ENCODE results near the gene ZNF182.
"Not testable (repeated sequence)": the region's sequence is repeated elsewhere in the genome, so short reads cannot be mapped to it uniquely, and the experiment has no call there.

ZNF182 gene

DNA sequence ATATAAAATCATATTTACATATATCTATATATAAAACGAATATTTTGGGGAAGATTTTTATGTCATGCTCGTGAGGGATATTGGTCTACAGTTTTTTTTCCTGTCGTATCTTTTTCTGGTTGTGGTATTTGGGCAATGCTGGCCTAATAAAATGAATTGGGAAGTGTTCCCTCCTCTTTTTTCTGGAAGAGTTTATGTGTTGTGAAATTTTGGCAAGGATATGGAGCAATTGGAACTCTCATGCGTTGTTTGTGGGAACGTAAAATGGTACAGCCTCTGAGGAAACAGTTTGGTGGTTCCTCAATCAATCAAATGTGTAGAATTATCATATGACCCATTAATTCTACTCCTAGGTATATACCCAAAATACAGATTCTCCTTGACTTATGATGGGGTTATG is 69.8 kb downstream of the ZNF182 start:
- H3K27me3 ChIP-seq (replicated peaks): no peaks in the 10 kb centered on the region
- H3K36me3 ChIP-seq (replicated peaks): no peaks in the 10 kb centered on the region
- DNase-seq: no peak
- TF ChIP-seq, protein P1, sequence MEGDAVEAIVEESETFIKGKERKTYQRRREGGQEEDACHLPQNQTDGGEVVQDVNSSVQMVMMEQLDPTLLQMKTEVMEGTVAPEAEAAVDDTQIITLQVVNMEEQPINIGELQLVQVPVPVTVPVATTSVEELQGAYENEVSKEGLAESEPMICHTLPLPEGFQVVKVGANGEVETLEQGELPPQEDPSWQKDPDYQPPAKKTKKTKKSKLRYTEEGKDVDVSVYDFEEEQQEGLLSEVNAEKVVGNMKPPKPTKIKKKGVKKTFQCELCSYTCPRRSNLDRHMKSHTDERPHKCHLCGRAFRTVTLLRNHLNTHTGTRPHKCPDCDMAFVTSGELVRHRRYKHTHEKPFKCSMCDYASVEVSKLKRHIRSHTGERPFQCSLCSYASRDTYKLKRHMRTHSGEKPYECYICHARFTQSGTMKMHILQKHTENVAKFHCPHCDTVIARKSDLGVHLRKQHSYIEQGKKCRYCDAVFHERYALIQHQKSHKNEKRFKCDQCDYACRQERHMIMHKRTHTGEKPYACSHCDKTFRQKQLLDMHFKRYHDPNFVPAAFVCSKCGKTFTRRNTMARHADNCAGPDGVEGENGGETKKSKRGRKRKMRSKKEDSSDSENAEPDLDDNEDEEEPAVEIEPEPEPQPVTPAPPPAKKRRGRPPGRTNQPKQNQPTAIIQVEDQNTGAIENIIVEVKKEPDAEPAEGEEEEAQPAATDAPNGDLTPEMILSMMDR (IDR thresholded peaks at IDR 0.05; ENCODE audit: low read depth, low read length, missing control alignments): no peak
- no peak overlapping the region for H3K4me3 ChIP-seq (ENCODE audit: low read depth, low read length)
- in situ Hi-C loops (cut with HindIII; ENCODE audit: low pct_ligation_motif_present, low sequenced_read_pairs): no loop called here
- no peak overlapping the region for H3K27ac ChIP-seq

- in situ Hi-C loops (cut with HindIII; ENCODE audit: low pct_ligation_motif_present, low sequenced_read_pairs); H3K27ac ChIP-seq; H3K4me3 ChIP-seq (ENCODE audit: low read depth, low read length); H3K36me3 ChIP-seq (replicated peaks); DNase-seq; H3K27me3 ChIP-seq (replicated peaks): not testable (repeated sequence)
Observed at GRCh38 chrX:47931970-47932369, 71.8 kb downstream of the ZNF182 start.

GRCh38 chrX:47927212-47927611 is 76.6 kb downstream of the ZNF182 start:
- no peaks in the 10 kb centered on the region for H3K36me3 ChIP-seq (replicated peaks)
- in situ Hi-C loops (cut with HindIII; ENCODE audit: low pct_ligation_motif_present, low sequenced_read_pairs): no loop called here
- TF ChIP-seq, protein P1 (IDR thresholded peaks at IDR 0.05; ENCODE audit: low read depth, low read length, missing control alignments): no peak
- H3K27me3 ChIP-seq (replicated peaks): no peaks in the 10 kb centered on the region
- no peak overlapping the region for H3K27ac ChIP-seq
- no peak overlapping the region for H3K4me3 ChIP-seq (ENCODE audit: low read depth, low read length)
- DNase-seq: no peak

Measured in brain microvascular endothelial cell (primary cell).